ENCODE measurements around the gene SEC61G.

SEC61G gene

DNA sequence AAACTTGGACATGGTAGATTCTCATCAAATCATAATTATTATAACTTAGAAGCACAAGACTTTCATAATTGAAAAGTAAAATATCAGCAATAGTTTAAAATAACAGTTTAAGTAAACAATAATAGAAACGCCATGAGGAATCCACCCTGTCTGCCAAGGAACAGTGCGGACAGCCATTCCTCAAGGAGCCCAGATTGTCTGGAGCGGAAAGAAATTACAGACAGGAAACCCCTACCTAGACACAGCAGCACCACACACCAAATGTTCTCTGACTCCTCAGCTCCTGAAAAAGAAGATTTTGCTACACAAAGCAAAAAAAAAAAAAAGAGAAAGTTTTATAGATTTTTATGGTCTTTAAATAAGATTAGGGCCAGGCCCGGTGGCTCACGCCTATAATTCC, 21.5 kb upstream of the SEC61G start:
- H3K27me3 ChIP-seq (ENCODE audit: control insufficient read depth, low read length) = no peaks in the 10 kb centered on the region
- H3K4me3 ChIP-seq (ENCODE audit: low read length) = no peak overlapping the region
- peaks cover 5% of the 10 kb centered on the region; the same call in 1 of the 2 replicates for H3K9me3 ChIP-seq (ENCODE audit: control insufficient read depth, insufficient read depth, low read length)
- H3K9me2 ChIP-seq (replicated peaks; ENCODE audit: control insufficient read depth, low read length) = no peaks in the 10 kb centered on the region
- H4K20me1 ChIP-seq (ENCODE audit: control insufficient read depth, insufficient read depth, low read depth, low read length) = no peaks in the 10 kb centered on the region
- no peak overlapping the region for H3K27ac ChIP-seq (ENCODE audit: low read depth, low read length)
- H3F3A ChIP-seq (ENCODE audit: control insufficient read depth, insufficient read depth) = no peaks in the 10 kb centered on the region
- H3K36me3 ChIP-seq (ENCODE audit: control insufficient read depth, low read length) = no peaks in the 10 kb centered on the region
- TF ChIP-seq, protein P1, sequence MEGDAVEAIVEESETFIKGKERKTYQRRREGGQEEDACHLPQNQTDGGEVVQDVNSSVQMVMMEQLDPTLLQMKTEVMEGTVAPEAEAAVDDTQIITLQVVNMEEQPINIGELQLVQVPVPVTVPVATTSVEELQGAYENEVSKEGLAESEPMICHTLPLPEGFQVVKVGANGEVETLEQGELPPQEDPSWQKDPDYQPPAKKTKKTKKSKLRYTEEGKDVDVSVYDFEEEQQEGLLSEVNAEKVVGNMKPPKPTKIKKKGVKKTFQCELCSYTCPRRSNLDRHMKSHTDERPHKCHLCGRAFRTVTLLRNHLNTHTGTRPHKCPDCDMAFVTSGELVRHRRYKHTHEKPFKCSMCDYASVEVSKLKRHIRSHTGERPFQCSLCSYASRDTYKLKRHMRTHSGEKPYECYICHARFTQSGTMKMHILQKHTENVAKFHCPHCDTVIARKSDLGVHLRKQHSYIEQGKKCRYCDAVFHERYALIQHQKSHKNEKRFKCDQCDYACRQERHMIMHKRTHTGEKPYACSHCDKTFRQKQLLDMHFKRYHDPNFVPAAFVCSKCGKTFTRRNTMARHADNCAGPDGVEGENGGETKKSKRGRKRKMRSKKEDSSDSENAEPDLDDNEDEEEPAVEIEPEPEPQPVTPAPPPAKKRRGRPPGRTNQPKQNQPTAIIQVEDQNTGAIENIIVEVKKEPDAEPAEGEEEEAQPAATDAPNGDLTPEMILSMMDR (IDR thresholded peaks at IDR 0.05; ENCODE audit: low read depth, low read length, poor library complexity, severe bottlenecking) = no peak
- TF ChIP-seq EZH2phosphoT487 (IDR thresholded peaks at IDR 0.05; ENCODE audit: borderline replicate concordance, low read length) = no peak
- no peaks in the 10 kb centered on the region for H3K4me1 ChIP-seq (ENCODE audit: control insufficient read depth, low read length)
- H3K4me2 ChIP-seq (ENCODE audit: low read length) = no peak overlapping the region
- H3K79me2 ChIP-seq (ENCODE audit: control insufficient read depth, low read length) = no peaks in the 10 kb centered on the region

GRCh38 chr7:54778696-54779540, 19.9 kb upstream of the SEC61G start:
- no peaks in the 10 kb centered on the region for H3K27me3 ChIP-seq (ENCODE audit: control insufficient read depth, low read length)
- no peaks in the 10 kb centered on the region for H3K79me2 ChIP-seq (ENCODE audit: control insufficient read depth, low read length)
- no peak overlapping the region for H3K27ac ChIP-seq (ENCODE audit: low read depth, low read length)
- TF ChIP-seq, protein P1 (IDR thresholded peaks at IDR 0.05; ENCODE audit: low read depth, low read length, poor library complexity, severe bottlenecking) = no peak
- TF ChIP-seq EZH2phosphoT487 (IDR thresholded peaks at IDR 0.05; ENCODE audit: borderline replicate concordance, low read length) = no peak
- no peak overlapping the region for H3K4me2 ChIP-seq (ENCODE audit: low read length)
- H3K4me1 ChIP-seq (ENCODE audit: control insufficient read depth, low read length) = peaks cover 2% of the 10 kb centered on the region
- H4K20me1 ChIP-seq (ENCODE audit: control insufficient read depth, insufficient read depth, low read depth, low read length) = no peaks in the 10 kb centered on the region
- H3F3A ChIP-seq (ENCODE audit: control insufficient read depth, insufficient read depth) = no peaks in the 10 kb centered on the region
- no peaks in the 10 kb centered on the region for H3K9me2 ChIP-seq (replicated peaks; ENCODE audit: control insufficient read depth, low read length)
- no peaks in the 10 kb centered on the region for H3K36me3 ChIP-seq (ENCODE audit: control insufficient read depth, low read length)
- no peak overlapping the region for H3K4me3 ChIP-seq (ENCODE audit: low read length)
- H3K9me3 ChIP-seq (ENCODE audit: control insufficient read depth, insufficient read depth, low read length) = peaks cover 13% of the 10 kb centered on the region; the same call in 1 of the 2 replicates

DNA sequence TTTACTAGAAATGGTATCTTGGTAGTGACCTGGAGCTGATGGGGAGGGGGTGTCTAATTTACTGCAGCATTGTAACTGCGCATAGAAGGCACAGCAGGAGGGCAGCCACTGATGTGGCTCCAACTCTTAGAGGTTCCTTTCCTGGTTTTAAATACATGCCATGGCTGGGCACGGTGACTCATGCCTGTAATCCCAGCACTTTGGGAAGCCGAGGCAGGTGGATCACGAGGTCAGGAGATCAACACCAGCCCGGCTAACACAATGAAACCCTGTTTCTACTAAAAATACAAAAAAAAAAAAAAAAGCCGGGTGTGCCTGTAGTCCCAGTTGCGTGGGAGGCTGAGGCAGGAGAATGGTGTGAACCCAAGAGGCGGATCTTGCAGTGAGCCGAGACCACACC, 19.2 kb upstream of the SEC61G start:
- Histone ChIP-seq H4K20me1 (ENCODE audit: control insufficient read depth, insufficient read depth, low read depth, low read length) (no peaks in the 10 kb centered on the region), H3F3A (ENCODE audit: control insufficient read depth, insufficient read depth) (no peaks in the 10 kb centered on the region), H3K27ac (ENCODE audit: low read depth, low read length) (no peak overlapping the region), H3K79me2 (ENCODE audit: control insufficient read depth, low read length) (no peaks in the 10 kb centered on the region), H3K4me2 (ENCODE audit: low read length) (no peak overlapping the region), H3K9me3 (ENCODE audit: control insufficient read depth, insufficient read depth, low read length) (peaks cover 13% of the 10 kb centered on the region; the same call in 1 of the 2 replicates), H3K36me3 (ENCODE audit: control insufficient read depth, low read length) (no peaks in the 10 kb centered on the region), H3K27me3 (ENCODE audit: control insufficient read depth, low read length) (no peaks in the 10 kb centered on the region), H3K4me1 (ENCODE audit: control insufficient read depth, low read length) (peaks cover 4% of the 10 kb centered on the region), H3K9me2 (replicated peaks; ENCODE audit: control insufficient read depth, low read length) (no peaks in the 10 kb centered on the region), H3K4me3 (ENCODE audit: low read length) (no peak overlapping the region)
- TF ChIP-seq EZH2phosphoT487 (IDR thresholded peaks at IDR 0.05; ENCODE audit: borderline replicate concordance, low read length) = no peak
- TF ChIP-seq, protein P1 (IDR thresholded peaks at IDR 0.05; ENCODE audit: low read depth, low read length, poor library complexity, severe bottlenecking) = no peak

All from DOHH2 (cell line).